Pancreas (tissue), 10 donors: ENCODE results near the gene BLVRB. TPM values are rescaled to one million over a fixed set of nuclear protein-coding genes. Genes with fewer than 3 reads are reported as not detected.

Experiments
- ATAC-seq, 4 donors: fragments of 200-7000 bp; cut with Tn5 transposase; one replicate each; pipeline versions ENCODE4 v1.8.0 to v1.9.1; 2020; ENCODE audit warnings: mild to moderate bottlenecking in 4 of 4, moderate library complexity in 4 of 4
- DNase-seq, 6 donors: peaks; one replicate each; pipeline ENCODE4 v3.0.0-alpha.2; 2020
- FAIRE-seq: peaks from 2 replicates; lab custom pipeline; 2012; peaks lifted over from hg19 to GRCh38; lab: Jason Lieb, UNC
- H3K27ac ChIP-seq, 4 donors: fragments of 200-600 bp; sonication (generic); 1 replicate in 3 of 4; 2 replicates in 1 of 4; pipeline versions ENCODE4 v1.5.0 to v1.8.0; 2020
- H3K27me3 ChIP-seq, 4 donors: fragments of 200-600 bp; one replicate each; pipeline ENCODE4 v1.8.0; 2021
- H3K36me3 ChIP-seq, 3 donors: fragments of 200-600 bp; sonication (generic) in 1 of 3; one replicate each; pipeline versions ENCODE4 v1.5.0 to v1.8.0; 2020 to 2021
- H3K4me1 ChIP-seq, 3 donors: fragments of 200-600 bp; one replicate each; pipeline ENCODE4 v1.8.0; 2021
- H3K4me3 ChIP-seq, 4 donors: fragments of 200-600 bp; sonication (generic) in 2 of 4; one replicate each; pipeline versions ENCODE4 v1.5.0 to v1.8.0; 2020 to 2021
- H3K9me3 ChIP-seq, 4 donors: fragments of 200-600 bp; one replicate each; pipeline ENCODE4 v1.8.0; 2021
- WGBS, 2 donors: extraction: QIAGEN DNeasy Blood & Tissue Kit; methylation state at CpG; one replicate each; pipeline ENCODE4 v1.1.7; 2013; 5-methylcytosine and 5-hydroxymethylcytosine counted together
- intact Hi-C, 3 donors: fragments of 100-400 bp; cut with DNase I; formaldehyde crosslinking; loops; one replicate each; pipeline versions ENCODE4 v1.11.1 to v1.14.2; 2022
- polyA plus RNA-seq, 2 donors: library from polyadenylated mRNA; stranded (reverse); fragments of 200-250 nt; gene quantifications; one replicate each; pipeline ENCODE4 v1.2.3, GENCODE V29; 2013
- total RNA-seq, 6 donors: library from RNA; stranded (reverse); fragmentation: NEBNext Ultra II Directional in 4 of 6; extraction: Animal tissue kit (Norgen Biotek cat#: 25700) in 4 of 6; gene quantifications; one replicate each; pipeline versions ENCODE4 v1.2.1 to v1.2.4, GENCODE V29; 2021 to 2023
- TF ChIP-seq, protein P1 (sequence below), 4 donors: fragments of 200-600 bp; sonication (generic) in 3 of 4; IDR thresholded peaks; one replicate each; pipeline versions ENCODE4 v1.5.0 to v1.8.0; 2021; ENCODE audit warnings: antibody characterized with exemption in 4 of 4
- donor health status: healthy with polysubstance abuse.
- donor health status: DM: no; HTN: no; CAD: no; lungs with moderate emphysema.
- donor health status: DM: no; HTN: no; CAD: no.
- donor health status: control.
- donor health status: control.
- donor health status: Bipolar disorder and iron deficiency.
- donor health status: DM: yes; HTN: yes; CAD: no.
- donor health status: DM: no; HTN: no; CAD: no.
- donor health status: DM: no; HTN: no; CAD: no.
- donor health status: DM: yes; HTN: yes; CAD: no.

BLVRB gene
- total and polyA plus RNA-seq, 8 donors = 24.1 to 49.4 (median 37.4) TPM

- TF ChIP-seq, protein P1, sequence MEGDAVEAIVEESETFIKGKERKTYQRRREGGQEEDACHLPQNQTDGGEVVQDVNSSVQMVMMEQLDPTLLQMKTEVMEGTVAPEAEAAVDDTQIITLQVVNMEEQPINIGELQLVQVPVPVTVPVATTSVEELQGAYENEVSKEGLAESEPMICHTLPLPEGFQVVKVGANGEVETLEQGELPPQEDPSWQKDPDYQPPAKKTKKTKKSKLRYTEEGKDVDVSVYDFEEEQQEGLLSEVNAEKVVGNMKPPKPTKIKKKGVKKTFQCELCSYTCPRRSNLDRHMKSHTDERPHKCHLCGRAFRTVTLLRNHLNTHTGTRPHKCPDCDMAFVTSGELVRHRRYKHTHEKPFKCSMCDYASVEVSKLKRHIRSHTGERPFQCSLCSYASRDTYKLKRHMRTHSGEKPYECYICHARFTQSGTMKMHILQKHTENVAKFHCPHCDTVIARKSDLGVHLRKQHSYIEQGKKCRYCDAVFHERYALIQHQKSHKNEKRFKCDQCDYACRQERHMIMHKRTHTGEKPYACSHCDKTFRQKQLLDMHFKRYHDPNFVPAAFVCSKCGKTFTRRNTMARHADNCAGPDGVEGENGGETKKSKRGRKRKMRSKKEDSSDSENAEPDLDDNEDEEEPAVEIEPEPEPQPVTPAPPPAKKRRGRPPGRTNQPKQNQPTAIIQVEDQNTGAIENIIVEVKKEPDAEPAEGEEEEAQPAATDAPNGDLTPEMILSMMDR (IDR thresholded peaks at IDR 0.05) = no peak
- WGBS, 2 donors = 51 to 56% methylated on average over 5 of the region's 5 CpGs
- no peaks in the 10 kb centered on the region for H3K27me3 ChIP-seq
- no peak for FAIRE-seq
- ATAC-seq = no peak
- DNase-seq = no peak
- intact Hi-C loops = no loop called here
- no peaks in the 10 kb centered on the region for H3K36me3 ChIP-seq
- no peaks in the 10 kb centered on the region for H3K9me3 ChIP-seq
- peaks cover 0 to 18% (median 5%) of the 10 kb centered on the region in 3 donors for H3K4me1 ChIP-seq
- H3K27ac ChIP-seq = no peak overlapping the region
- no peak overlapping the region for H3K4me3 ChIP-seq
Measured at GRCh38 chr19:40419066-40419612, 46.4 kb downstream of the BLVRB start.

DNA sequence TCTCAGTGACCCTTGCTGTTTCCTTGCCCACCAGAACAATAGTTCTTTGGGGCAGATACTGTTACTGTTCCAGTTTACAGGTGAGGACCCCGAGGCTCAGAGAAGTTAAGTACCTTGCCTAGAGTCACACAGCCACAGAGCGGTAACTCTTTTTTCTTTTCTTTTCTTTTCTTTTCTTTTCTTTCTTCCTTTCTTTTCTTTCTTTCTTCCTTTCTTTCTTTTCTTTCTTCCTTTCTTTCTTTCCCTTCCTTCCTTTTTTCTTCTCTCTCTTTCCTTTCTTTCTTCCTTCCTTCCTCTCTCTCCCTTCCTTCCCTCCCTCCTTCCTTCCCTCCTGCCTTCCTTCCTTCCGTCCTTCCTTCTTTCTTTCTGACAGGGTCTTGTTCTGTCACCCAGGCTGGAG lies 47.5 kb downstream of the BLVRB start:
- intact Hi-C loops = no loop called here
- DNase-seq (no peak), ATAC-seq (no peak), FAIRE-seq (no peak)
- no peak overlapping the region for H3K4me3 ChIP-seq
- TF ChIP-seq, protein P1 (IDR thresholded peaks at IDR 0.05) = no peak
- no peaks in the 10 kb centered on the region for H3K36me3 ChIP-seq
- no peaks in the 10 kb centered on the region for H3K27me3 ChIP-seq
- no peak overlapping the region for H3K27ac ChIP-seq
- 70 to 82% methylated on average over 3 of the region's 3 CpGs for WGBS, 2 donors
- peaks cover 0 to 12% (median 5%) of the 10 kb centered on the region in 3 donors for H3K4me1 ChIP-seq
- no peaks in the 10 kb centered on the region for H3K9me3 ChIP-seq

DNA sequence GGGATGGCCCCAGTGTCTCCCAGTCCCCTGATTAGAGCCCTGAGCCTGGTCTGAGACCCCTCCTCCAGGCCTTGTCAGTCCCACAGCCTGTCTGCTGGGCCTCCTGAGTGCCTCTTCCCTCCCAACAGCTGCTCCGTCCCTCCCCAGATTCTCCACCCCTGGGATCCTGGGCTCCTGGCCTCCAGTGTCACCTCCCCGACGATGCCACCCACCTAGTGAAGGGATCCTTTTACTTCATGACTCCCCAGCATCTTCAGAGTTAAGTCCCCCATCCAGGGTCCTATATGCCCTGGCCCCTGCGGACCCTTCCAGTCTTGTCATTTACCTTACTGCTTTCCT lies 47.9 kb downstream of the BLVRB start:
- ATAC-seq (no peak), DNase-seq (no peak), FAIRE-seq (no peak)
- no peak overlapping the region for H3K4me3 ChIP-seq
- no peaks in the 10 kb centered on the region for H3K27me3 ChIP-seq
- peaks cover 0 to 9% (median 5%) of the 10 kb centered on the region in 3 donors for H3K4me1 ChIP-seq
- H3K9me3 ChIP-seq = no peaks in the 10 kb centered on the region
- intact Hi-C loops = no loop called here
- TF ChIP-seq, protein P1 (IDR thresholded peaks at IDR 0.05) = no peak
- H3K27ac ChIP-seq = peak overlapping the region in 2 of 4 donors; percentile 30 to 33
- no peaks in the 10 kb centered on the region for H3K36me3 ChIP-seq
- 69 to 72% methylated on average over 4 of the region's 4 CpGs for WGBS, 2 donors

- DNase-seq (no peak), FAIRE-seq (no peak), ATAC-seq (no peak)
- H3K9me3 ChIP-seq = no peaks in the 10 kb centered on the region
- peaks cover 0 to 7% (median 5%) of the 10 kb centered on the region in 3 donors for H3K4me1 ChIP-seq
- no peaks in the 10 kb centered on the region for H3K36me3 ChIP-seq
- 64 to 72% methylated on average over 14 to 16 of the region's 16 CpGs for WGBS, 2 donors
- no peaks in the 10 kb centered on the region for H3K27me3 ChIP-seq
- intact Hi-C loops = no loop called here
- no peak overlapping the region for H3K4me3 ChIP-seq
- H3K27ac ChIP-seq = peak overlapping the region in 2 of 4 donors; percentile 30 to 33
- TF ChIP-seq, protein P1 (IDR thresholded peaks at IDR 0.05) = no peak
Measured at GRCh38 chr19:40416918-40417642, 48.5 kb downstream of the BLVRB start.

DNA sequence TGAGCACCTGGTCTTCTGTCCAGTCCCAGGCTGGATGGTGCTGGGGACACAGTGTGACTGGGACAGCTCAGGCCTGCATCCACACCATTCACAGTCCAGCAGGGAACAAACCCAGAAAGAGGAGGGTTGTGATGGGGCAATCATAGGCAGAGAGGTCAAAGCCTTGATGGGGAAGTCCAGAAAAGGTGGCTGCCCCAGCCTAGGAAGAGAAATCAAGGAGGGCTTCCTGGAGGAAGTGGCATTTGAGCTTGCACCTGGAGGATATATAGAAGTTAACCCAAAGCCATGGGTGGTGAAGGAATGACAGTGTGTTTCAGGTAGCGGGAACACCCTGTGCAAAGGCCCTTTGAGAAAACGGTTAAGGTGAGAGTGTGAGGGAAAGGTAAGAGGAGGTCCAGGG lies 49.8 kb downstream of the BLVRB start:
- ATAC-seq = no peak
- no peak overlapping the region for H3K27ac ChIP-seq
- no peak for DNase-seq
- no peaks in the 10 kb centered on the region for H3K4me1 ChIP-seq
- WGBS, 2 donors = 89 to 100% methylated on average over 2 of the region's 2 CpGs
- H3K4me3 ChIP-seq = no peak overlapping the region
- intact Hi-C loops = no loop called here
- TF ChIP-seq, protein P1 (IDR thresholded peaks at IDR 0.05) = no peak
- no peaks in the 10 kb centered on the region for H3K36me3 ChIP-seq
- FAIRE-seq = no peak
- no peaks in the 10 kb centered on the region for H3K9me3 ChIP-seq
- H3K27me3 ChIP-seq = no peaks in the 10 kb centered on the region
